ENCODE measurements around the gene FOXM1.

FOXM1 gene

GRCh38 chr12:2836574-2836973 lies 40.4 kb downstream of the FOXM1 start:
- no peak for DNase-seq

GRCh38 chr12:2835691-2836403 lies 41.1 kb downstream of the FOXM1 start:
- DNase-seq, result no peak

- no peak for DNase-seq
Observed at GRCh38 chr12:2834581-2835491, 42.1 kb downstream of the FOXM1 start, which contains the start of gene NRIP2. Gene NRIP2 (minus strand): TSS chr12:2835035. CDS start chr12:2834983, 52 bp downstream.

- no peak for DNase-seq
Observed at GRCh38 chr12:2833810-2834209, 43.2 kb downstream of the FOXM1 start.

- DNase-seq, result no peak
Observed at GRCh38 chr12:2833327-2833726, 43.6 kb downstream of the FOXM1 start.

- no peak for DNase-seq
Observed at GRCh38 chr12:2832550-2833127, 44.3 kb downstream of the FOXM1 start.

- DNase-seq, result no peak
Observed at GRCh38 chr12:2829275-2829674, 47.7 kb downstream of the FOXM1 start.

GRCh38 chr12:2826721-2827515 lies 50.1 kb downstream of the FOXM1 start:
- no peak for DNase-seq

- DNase-seq, result no peak
Observed at GRCh38 chr12:2826036-2826435, 50.9 kb downstream of the FOXM1 start.

- no peak for DNase-seq
Observed at GRCh38 chr12:2825132-2825531, 51.8 kb downstream of the FOXM1 start.

GRCh38 chr12:2824541-2824940 lies 52.4 kb downstream of the FOXM1 start:
- no peak for DNase-seq

GRCh38 chr12:2823483-2823882 lies 53.5 kb downstream of the FOXM1 start:
- no peak for DNase-seq

- no peak for DNase-seq
Observed at GRCh38 chr12:2820432-2820831, 56.5 kb downstream of the FOXM1 start.

- no peak for DNase-seq
Observed at GRCh38 chr12:2819810-2820209, 57.2 kb downstream of the FOXM1 start.

- peak in 3 of 5 donors; percentile 23 to 63 (median 44) for DNase-seq
Observed at GRCh38 chr12:2813214-2814185, 63.5 kb downstream of the FOXM1 start.

- peak; percentile 86 to 98 (median 93) for DNase-seq
Observed at GRCh38 chr12:2812290-2813213, 64.4 kb downstream of the FOXM1 start, which contains the start of gene ITFG2. Gene ITFG2 (plus strand): TSS chr12:2812668. CDS start chr12:2812761, 93 bp downstream.

- DNase-seq, result no peak
Observed at GRCh38 chr12:2811801-2812200, 65.2 kb downstream of the FOXM1 start.

Measured in T-helper 1 cell (primary cell).